ENCODE data around the gene RARRES2. TPM values are rescaled to one million over a fixed set of nuclear protein-coding genes. Genes with fewer than 3 reads are reported as not detected.

The RARRES2 gene
- total and polyA plus RNA-seq, 2 of the 13 experiments (the other 11 are each of a cell fraction or from before 2014, with no cell fraction given) = 134 to 172 TPM

- H3K9me3 ChIP-seq (ENCODE audit: low read length) = no peaks in the 10 kb centered on the region
- ChIA-PET CTCF (ENCODE audit: low intra/inter-chr PET ratio, low total read pairs) (no interaction called here), POLR2A (interaction anchor here (1.2 to 6.8 kb wide), 4 partner anchors 11 to 23 kb away, joined by 4 to 141 read pairs (median 6); no protein-coding TSS in a partner anchor)
- no peak overlapping the region for H2AFZ ChIP-seq (ENCODE audit: low read length)
- H3K36me3 ChIP-seq (replicated peaks in 1 of 2; ENCODE audit: control insufficient read depth in 1 of 2, insufficient read depth in 2 of 2, low read length in 2 of 2) = peaks cover 0 to 3% of the 10 kb centered on the region in 2 experiments; a peak in 1 of 5 replicates
- H4K20me1 ChIP-seq (ENCODE audit: insufficient read depth, low read length) = peaks cover 8% of the 10 kb centered on the region; the same call in 1 of the 2 replicates
- no peak for DNase-seq (ENCODE audit: low spot score)
- no peak overlapping the region for H3K4me2 ChIP-seq (ENCODE audit: low read depth, low read length)
- no peak for ATAC-seq
- intact Hi-C loops (cut with micrococcal nuclease; ENCODE audit: unreplicated experiment) = no loop called here
- WGBS (ENCODE audit: low lambda C conversion rate) = 80% methylated on average over 5 of the region's 5 CpGs
- no peak overlapping the region for H3K27ac ChIP-seq (ENCODE audit: extremely low read length, insufficient read depth, low read length)
- H3K9ac ChIP-seq (ENCODE audit: insufficient read depth, low read depth, low read length) = no peak overlapping the region
- peaks cover 20% of the 10 kb centered on the region for H3K79me2 ChIP-seq (ENCODE audit: insufficient read depth, low read length)
- H3K4me1 ChIP-seq (ENCODE audit: insufficient read depth, low read length) = peaks cover 38% of the 10 kb centered on the region
- FAIRE-seq = no peak
- no TSS peak for BruUV-seq (replicated peaks)
- H3K27me3 ChIP-seq (ENCODE audit: control insufficient read depth in 1 of 2, insufficient read depth in 2 of 2, low read length in 2 of 2) = no peaks in the 10 kb centered on the region
- no peak overlapping the region for H3K4me3 ChIP-seq (replicated peaks in 1 of 3; ENCODE audit: insufficient read depth in 1 of 3, low read depth in 2 of 3, low read length in 3 of 3)
- in situ Hi-C loops (cut with HindIII; ENCODE audit: extremely low pct_ligation_motif_present, low pct_unique_long_range_greater_than_20kb) = no loop called here
- TF ChIP-seq ZXDC (CRISPR knock-in tag; IDR thresholded peaks at IDR 0.05) = no peak
- TF ChIP-seq HNF1A (IDR thresholded peaks at IDR 0.05; ENCODE audit: low read depth) = no peak
- no peak for TF ChIP-seq HNF1A (CRISPR knock-in tag; IDR thresholded peaks at IDR 0.05; ENCODE audit: borderline replicate concordance)
Measured at GRCh38 chr7:150365673-150366398, 24.4 kb upstream of the RARRES2 start.

Data from HepG2 (cell line).